Stimulated activated CD4-positive, alpha-beta T cell treated with anti-CD3 and anti-CD28 coated beads, Interleukin-12 subunit alpha, Interleukin-12 subunit beta, amount 100 ng/mL, for 48 hours (primary cell): ENCODE data around the gene GPC6.
"Not testable (repeated sequence)": the region's sequence is repeated elsewhere in the genome, so short reads cannot be mapped to it uniquely, and the experiment has no call there.

ENCODE experiments used
- DNase-seq, 3 donors: peaks; one replicate each; pipeline ENCODE4 v3.0.0-alpha.2; 2020; ENCODE audit warnings: low read depth in 2 of 3, low spot score in 1 of 3

The GPC6 gene

DNA sequence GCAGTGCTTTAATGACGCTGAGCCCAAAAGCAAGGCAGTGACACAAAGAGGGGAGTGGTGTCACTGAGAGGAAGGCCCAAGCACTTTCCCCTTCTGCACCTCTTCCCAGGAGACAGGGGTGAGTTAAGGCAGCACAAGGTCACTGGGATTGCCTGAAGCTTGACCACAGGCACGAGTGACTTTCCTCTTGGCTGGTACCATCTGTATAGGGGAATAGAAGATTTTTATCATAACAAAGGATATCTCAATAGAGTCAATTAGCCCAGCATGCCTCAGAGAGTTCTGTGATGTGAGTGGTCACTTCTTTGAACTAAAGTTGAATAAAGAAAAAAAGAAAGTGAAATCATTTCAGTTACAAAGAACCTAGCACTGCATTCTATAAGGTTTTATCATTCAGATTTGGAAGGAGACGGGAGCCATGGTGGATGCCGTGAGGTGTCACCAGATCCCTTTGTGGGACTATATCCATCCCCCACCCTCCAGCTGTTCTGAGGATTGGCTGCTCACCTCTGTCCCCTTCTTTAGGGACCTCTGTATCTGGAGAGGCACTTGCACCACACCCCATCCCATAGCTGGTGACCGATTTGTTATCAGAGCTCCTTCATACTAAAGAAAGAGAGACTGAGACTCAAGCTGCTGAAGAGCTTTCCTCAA is 961.7 kb downstream of the GPC6 start:
- no peak for DNase-seq

DNA sequence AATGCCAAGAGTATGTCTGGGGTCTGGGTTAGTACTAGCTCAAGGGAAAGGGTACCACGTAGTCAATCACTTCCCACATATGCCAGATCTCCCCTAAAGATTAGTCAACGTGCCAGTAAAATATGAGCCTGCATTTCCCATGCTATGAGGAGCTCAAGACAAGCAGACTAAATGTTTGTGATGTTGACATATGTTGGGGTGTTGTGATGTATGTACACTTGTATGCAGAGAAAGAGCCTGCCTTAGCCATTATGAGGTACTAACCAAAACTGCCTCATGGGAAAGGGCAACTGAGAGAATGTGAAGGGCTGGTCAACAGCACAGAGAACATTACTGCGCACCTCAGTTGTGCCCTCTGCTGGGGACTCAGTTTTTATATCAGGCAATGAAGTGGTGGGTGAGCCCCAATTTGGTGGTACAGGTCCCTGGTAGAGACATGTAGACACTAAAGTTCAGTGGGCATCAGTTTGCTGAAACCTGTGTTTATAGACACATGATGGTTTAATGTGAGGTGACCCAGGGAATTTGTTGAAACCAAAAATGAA is 965.9 kb downstream of the GPC6 start:
- DNase-seq: peak in 1 of 3 donors; percentile 5

DNA sequence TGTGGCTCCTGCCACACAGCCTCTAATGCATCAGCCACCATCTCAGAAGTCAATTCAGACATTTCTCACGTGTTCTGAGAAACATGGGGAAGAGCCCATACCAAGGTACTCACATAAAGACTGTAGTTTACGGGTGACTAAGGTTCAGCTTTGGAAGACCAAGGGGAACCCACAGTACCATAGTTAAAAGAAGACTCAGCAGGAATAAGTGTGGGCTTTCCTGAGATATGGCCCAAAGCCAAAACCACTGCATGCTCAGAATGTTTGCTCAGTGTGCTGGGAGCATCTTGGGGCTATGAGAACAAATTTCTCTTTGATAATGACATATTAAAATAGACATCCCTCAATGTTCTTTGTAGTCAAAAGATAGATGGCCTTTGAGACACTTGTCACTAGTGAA is 969.1 kb downstream of the GPC6 start:
- no peak for DNase-seq

DNA sequence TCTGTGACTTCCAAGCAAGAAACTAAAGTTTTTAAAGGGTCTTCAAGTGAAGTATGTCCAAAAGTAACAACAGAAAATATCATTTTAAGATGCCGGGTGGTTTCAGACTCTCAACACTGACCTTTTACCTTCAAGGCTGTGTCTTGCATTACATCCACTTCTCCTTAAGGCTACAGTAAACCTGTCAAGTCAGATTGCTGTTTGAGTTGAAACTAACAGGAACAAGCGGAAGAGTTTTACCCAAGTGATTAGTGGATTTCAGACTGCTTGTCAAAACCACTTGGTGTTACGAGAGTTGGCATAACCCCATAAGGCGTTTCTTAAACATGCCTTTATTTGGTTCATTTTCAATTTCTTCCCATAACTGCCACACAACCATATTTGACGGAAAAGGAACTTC is 969.8 kb downstream of the GPC6 start:
- DNase-seq: no peak

DNA sequence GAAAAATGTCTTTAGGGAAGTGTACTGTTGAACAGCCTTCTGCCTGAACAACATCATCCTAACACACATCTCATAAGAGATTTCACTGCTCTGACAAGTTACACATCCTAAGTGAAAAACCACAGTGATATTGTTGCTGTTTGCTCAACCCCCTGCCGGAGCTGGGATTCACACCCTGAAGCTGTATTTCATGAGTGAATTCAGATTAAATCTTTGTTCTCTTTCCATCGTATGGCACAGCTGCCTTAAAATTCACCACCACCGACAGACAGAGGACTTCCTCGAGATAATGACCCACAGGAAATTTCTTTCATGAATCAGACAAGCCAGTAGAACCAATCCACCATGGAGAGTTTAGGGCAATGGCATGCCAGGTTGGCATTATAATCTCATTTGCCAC is 972.1 kb downstream of the GPC6 start:
- no peak for DNase-seq

DNA sequence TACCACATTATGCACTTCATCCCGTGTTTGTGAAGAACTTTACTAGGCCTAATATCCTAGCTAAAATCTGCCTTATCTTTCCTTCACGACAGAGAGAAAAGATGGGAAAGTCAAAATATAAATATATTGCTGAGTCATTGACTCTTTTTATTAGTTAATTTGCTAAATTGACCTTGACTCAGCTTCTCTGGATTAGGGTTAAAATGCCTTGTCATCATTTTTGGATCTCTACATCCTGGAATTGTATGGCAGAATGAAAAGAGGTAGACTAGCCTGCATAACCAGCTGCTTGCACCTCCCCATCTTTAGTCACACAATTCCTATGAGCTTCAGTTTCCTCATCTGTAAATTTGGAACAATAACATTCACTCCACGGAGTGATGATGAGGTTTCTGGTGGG is 972.5 kb downstream of the GPC6 start:
- DNase-seq: no peak

DNA sequence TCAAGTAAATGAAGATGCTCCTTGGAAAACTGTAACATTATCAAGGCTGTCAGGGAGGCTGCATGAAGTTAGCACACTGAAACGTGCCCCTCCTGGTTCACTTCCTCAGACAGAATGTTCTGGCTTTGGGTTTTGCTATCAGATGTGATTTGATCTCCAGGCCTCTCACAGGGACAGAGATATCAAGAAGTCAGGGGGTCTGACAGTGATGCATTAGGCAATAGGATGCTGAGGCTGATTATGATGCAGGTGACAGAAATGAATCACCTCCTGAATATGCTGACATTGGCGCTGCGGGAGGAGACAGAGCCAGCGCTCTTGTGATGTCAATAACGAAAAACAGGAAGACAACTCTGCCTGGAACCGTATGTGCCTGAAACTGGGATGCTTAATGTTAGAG is 974.4 kb downstream of the GPC6 start:
- no peak for DNase-seq

DNA sequence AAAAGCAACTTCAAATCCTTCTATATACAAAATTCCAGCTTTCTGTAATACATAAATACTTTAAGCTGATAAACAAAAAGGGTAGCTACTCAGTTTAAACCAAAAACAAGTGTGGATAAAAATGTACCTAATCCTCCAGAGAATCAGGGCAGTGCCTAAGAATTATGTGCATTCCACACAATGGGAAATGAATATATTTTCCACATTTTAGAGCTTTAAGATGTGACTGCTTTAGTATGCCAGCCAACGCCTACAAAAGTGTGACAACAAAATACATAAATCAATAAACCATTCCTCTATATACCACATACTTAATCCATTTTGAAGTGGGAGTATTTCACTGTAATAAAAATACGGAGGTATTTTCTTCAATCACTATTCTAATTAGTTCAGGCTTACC is 977.6 kb downstream of the GPC6 start:
- DNase-seq: no peak

DNA sequence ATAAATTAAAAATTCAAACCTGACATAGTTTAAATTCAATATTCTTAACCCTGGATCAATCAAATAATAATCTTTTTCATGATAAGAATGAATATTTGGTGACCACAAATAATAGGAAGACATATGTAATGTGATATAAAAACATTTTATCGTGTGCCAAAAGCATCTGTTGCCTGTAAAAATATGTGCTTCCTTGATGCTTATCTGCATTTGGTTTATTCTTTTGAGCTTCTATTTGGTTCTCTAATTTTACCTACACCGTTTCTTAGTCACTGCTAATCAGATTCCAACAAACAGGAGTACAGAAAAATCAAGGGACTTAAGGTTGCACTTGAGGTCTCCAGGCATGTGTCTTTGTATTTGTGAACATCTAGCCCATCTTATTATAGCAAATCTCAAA is 978.3 kb downstream of the GPC6 start:
- no peak for DNase-seq

DNA sequence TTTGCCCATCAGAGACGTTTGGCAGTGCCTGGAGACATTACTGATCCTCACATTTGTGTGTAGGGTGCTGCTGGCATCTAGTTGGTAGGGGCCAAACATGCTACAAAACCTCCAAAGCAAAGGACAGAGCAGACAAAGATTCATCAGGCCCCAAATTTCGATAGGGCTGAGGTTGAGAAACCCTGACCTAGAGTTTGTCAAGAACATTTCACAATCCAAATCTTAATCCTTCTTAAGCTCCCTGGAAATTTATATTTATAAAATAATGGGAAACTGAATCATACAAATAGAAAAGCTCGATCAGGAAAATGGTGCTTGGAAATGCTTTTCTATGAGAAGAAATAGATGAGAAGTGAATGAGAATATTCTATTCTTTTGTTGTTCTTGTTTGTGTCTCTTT is 979.3 kb downstream of the GPC6 start:
- no peak for DNase-seq

DNA sequence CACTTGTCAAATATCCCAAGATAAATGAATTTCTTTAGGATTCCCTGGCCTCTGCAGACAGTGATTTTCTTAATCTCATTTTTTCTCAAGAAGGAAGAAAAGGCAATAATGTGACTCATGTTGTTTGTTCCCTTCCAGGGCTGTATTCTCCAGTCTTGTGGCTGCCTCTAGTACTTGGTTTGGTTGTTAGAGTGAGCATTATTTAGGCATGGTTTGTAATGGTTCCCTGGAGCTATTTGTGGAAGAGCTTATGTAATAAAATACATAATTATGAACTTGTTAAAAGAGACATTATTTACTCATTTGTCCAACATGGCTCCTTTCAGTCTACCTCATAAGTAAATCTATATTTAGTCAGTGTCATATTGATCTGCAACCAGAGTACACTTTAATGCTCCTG is 982.5 kb downstream of the GPC6 start:
- DNase-seq: no peak

DNA sequence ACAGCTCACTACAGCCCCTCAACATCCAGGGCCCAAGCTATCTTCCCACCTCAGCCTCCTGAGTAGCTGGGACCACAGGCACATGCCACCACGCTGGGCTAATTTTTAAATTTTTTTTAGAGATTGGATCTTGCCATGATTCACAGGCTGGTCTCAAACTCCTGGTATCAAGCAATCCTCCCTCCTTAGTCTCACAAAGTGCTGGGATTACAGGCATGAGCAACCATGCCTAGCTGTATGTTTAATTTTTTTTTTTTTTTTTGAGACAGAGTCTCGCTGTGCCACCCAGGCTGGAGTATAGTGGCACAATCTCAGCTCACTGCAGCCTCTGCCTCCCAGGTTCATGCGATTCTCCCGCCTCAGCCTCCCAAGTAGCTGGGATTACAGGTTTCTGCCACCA is 983.3 kb downstream of the GPC6 start:
- DNase-seq: not testable (repeated sequence)

DNA sequence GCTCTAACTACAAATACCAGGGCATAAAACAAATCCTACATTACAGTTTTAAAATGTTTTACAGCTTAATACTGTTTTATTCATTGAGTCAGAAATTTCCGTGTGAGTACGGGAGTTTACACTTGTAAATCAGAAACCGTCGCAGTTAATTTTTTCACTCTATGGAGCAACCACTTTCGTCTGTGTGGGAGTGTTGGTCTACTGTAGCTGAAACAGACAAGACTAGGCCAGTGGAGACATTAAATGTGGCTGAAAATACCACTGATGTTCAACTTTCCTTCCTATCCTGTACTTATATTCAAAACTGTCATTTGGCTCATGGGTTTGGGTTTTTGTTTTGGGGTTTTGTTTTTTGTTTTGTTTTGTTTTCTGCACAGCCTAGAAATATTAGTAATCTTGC is 984.2 kb downstream of the GPC6 start:
- peak in 1 of 3 donors; percentile 15 for DNase-seq

DNA sequence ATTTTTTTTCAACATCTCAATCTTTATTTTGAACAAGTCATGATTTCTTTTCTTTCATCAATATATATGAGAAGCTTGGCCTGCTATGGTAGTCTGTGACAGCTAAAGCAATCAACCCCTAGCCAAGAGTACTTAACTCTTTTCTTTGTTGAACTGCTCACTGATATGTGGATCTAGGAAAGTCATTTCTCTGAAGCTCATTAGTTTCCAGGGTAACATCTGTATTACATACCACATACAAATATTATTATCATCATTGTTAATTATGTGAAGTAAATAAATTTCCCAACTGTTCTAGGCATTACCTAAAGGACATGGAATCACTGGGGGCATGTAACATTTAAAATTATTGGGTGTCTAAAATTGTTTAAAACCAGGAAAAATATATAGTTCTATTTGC is 985.6 kb downstream of the GPC6 start:
- no peak for DNase-seq

DNA sequence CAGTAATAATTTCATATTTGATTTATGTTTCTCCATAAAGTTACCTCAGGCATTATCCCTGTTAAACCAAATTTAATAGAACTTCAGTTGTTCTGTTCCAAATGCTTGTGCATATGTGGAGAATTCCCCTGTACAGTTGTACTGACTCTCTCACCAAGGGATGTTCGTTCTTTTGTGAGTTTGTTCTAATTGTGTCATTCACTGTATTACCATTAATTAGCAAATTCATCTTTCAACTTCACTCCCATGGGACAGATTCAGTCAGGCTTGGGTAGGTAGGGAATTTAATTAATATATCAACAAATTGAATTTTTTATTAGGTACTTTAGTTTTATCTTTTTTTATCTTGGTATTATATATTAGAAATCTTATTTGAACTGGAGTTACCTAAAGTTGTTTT is 987.5 kb downstream of the GPC6 start:
- DNase-seq: no peak

DNA sequence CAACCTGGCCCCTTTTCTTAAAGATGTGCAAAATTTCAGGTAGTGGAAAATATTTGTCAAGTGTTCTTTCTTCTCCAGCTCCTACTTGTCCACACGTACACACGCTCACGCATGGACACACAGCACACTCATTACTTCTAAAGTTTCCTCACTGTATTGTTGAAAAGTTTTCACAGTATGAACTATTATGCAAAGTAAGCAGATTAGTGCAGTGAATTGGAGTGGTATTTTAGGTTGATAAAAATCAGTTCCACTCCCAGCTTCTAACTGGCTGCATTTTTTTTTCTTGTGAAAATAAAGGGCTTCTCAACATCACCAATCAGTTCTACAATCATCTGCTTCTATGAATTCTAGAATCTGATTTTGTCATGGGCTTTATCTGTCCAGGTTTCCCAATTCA is 988.4 kb downstream of the GPC6 start:
- no peak for DNase-seq

DNA sequence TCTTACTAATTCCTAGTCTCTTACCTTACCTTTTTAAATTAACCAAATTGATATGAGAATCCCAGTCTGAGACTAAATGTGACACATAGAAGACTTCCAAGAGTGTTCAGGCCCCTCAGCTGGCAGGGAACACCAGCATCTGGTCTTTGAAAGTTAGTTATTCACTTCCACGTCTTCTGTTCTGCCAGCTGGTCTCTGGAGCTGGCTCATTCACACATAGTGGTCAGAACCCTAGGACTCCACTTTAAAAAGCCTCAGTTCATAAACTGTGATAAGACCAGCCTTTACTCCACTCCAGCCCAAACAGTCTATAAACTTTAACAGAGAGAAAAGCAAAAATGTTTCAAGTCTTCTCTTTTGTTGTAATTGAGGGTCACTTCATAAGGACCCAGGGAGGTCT is 989.9 kb downstream of the GPC6 start:
- no peak for DNase-seq

DNA sequence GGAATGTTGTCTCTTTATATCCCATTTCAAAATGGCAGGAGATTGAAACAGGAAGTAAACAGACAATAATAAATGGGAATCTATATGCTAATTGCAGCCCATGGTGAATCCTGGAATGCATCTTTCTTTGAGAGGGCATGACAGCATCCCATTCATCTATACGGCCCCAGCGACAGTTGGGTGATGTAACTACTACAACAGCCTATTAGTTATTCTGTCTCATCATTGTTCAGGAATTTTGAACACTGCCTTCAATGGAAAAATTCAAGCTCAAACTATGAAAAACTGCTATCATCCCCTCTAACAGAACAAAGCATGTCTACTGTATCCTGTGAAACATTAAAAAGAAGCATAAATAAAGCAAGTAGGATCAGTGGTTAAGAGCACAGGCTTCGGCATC is 990.8 kb downstream of the GPC6 start:
- DNase-seq: no peak

DNA sequence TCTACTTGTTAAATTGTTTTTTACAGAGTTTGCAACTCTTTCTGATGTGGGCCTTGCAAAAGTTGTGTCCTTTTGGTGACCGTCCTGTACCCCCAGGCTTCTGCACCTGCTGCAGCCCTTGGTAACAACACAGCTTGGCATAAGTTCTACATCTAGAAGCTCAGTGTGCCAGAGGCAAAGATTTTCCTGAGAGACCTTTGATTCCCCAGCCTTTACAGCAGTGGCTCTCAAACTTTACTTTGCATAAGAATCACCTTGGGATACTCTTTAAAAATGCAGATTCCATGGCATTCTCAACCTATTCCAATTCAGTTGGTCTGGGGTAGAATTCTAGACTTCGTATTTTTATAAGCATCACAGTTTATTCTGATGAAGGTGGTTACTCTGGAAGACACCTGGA is 991.9 kb downstream of the GPC6 start:
- DNase-seq: no peak

DNA sequence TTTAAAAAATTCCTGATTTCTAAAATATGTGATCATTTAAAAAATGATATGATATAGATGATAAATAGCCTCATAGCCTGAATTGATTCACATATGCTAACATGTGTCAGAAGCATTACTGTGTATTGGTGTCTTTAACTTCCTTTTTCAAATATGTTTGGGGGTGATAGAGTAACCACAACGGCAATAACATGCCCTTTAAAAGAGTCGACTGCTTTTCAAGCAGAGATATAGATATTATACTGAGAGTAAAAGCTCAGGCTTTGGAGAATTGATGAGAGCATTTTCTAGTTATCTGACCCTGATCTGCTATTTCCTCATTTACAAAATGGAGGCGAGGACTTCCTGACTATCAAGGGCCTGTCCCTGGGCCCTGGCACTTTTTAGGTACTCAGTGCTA is 992.3 kb downstream of the GPC6 start:
- no peak for DNase-seq

DNA sequence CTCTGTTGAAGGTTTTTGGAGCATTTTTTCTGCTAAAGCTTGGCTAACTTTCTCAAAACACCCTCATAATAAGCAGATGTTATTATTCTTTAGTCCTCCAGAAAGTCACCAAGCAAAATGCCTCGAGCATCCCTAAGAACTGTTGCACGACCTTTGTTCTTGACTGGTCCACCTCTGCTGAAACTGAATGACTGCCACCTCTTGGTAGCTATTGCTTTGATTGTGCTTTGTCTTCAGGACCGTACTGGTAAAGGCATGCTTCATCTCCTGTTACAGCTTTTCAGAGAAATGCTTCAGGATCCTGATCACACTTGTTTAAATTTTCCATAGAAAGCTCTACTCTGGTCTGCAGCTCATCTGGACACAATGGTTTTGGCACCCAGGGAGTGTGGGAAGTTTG is 998.1 kb downstream of the GPC6 start:
- no peak for DNase-seq

DNA sequence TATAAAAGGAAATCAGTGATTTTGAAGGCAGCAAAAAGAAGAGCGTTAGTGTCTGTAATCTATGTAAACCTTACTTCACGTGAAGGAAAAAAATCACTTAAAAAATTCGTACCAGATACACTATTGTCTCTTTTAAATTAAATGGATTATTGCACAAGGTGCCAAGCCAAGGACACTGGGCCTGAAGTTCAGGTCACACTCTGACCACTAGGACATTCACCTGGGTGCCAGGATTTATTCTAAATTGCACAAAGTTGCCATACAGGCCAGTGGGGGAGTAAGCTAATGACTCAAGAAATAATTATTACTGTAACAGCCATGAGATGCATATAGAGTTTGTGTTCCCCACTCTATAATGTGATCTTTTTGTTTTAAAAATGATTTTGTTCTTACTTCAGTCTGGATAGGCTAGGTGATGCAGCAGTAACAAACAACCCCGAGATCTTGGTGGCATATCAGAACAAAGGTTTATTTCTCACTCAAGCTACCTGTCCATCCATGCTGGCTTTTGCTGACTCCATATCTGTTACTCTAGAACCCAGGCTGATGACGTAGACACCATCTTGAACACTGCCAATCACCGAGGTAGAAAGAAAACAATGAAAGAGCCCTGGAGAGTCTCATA is 1000.8 kb downstream of the GPC6 start:
- no peak for DNase-seq

DNA sequence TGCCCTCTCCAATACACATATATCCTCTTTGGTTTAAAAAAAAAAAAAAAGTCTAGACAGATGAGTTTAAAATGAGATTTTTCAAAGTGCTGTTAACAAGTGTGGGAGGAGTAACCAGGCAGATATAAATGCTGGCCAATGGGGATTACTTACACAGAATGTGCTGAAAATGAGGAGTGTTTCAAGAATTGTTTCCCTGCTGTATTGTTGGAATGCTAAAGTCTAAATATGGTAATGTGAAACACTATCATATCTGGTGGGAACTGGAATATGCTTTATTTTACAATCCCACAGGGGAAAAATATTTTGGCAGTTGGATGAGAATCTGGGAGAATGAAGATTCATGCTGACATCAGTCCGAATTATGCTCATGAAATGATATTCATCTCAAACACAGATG is 1002.2 kb downstream of the GPC6 start:
- no peak for DNase-seq
